Astrocyte (in vitro differentiated cells and primary cell): Measurements from ENCODE around the gene RENBP. TPM values are rescaled to one million over a fixed set of nuclear protein-coding genes. Genes with fewer than 3 reads are reported as not detected.

Experiments
- DNase-seq: peaks from one replicate; pipeline ENCODE4 v3.0.0-alpha.2; 2010; ENCODE audit warnings: low read depth
- FAIRE-seq: peaks from 2 replicates; lab custom pipeline; 2011; peaks lifted over from hg19 to GRCh38; lab: Jason Lieb, UNC
- H2AFZ ChIP-seq: 2 replicates; pipeline ENCODE4 v1.6.0; 2012; ENCODE audit warnings: low read depth, low read length, inconsistent platforms
- H3K27ac ChIP-seq: 2 replicates; pipeline ENCODE4 v1.5.1; 2011; ENCODE audit warnings: low read depth, low read length, inconsistent platforms
- H3K27me3 ChIP-seq: 2 replicates; pipeline ENCODE4 v1.6.0; 2011; ENCODE audit warnings: low read length, inconsistent platforms; ENCODE audit not compliant: insufficient read depth
- H3K36me3 ChIP-seq: 2 replicates; pipeline ENCODE4 v1.5.1; 2011; ENCODE audit warnings: low read length, inconsistent platforms; ENCODE audit not compliant: insufficient read depth
- H3K4me1 ChIP-seq: 2 replicates; pipeline ENCODE4 v1.5.1; 2011; ENCODE audit warnings: low read length, inconsistent platforms; ENCODE audit not compliant: insufficient read depth
- H3K4me2 ChIP-seq: 2 replicates; pipeline ENCODE4 v1.6.0; 2012; ENCODE audit warnings: low read length, inconsistent platforms
- H3K4me3 ChIP-seq: 2 replicates; pipeline ENCODE4 v1.5.1; 2011; ENCODE audit warnings: low read depth, mild to moderate bottlenecking, low read length, inconsistent platforms; ENCODE audit not compliant: insufficient read depth
- H3K79me2 ChIP-seq: 2 replicates; pipeline ENCODE4 v1.6.0; 2012; ENCODE audit warnings: mild to moderate bottlenecking, low read length, inconsistent platforms; ENCODE audit not compliant: insufficient read depth
- H3K9ac ChIP-seq: 2 replicates; pipeline ENCODE4 v1.6.0; 2012; ENCODE audit warnings: mild to moderate bottlenecking, low read length, inconsistent platforms
- H3K9me3 ChIP-seq: 2 replicates; pipeline ENCODE4 v1.5.1; 2012; ENCODE audit warnings: low read depth, mild to moderate bottlenecking, low read length, inconsistent platforms; ENCODE audit not compliant: insufficient read depth
- H4K20me1 ChIP-seq: 2 replicates; pipeline ENCODE4 v1.6.0; 2012; ENCODE audit warnings: low read length, inconsistent platforms; ENCODE audit not compliant: insufficient read depth
- H3K27ac Mint-ChIP-seq: one replicate; pipeline ENCODE4 v1.8.0; 2021; ENCODE audit warnings: mild to moderate bottlenecking, mixed read lengths; ENCODE audit not compliant: unreplicated experiment
- H3K27me3 Mint-ChIP-seq: one replicate; pipeline ENCODE4 v1.8.0; 2021; ENCODE audit warnings: low read depth, mixed read lengths; ENCODE audit not compliant: unreplicated experiment
- H3K36me3 Mint-ChIP-seq: one replicate; pipeline ENCODE4 v1.8.0; 2021; ENCODE audit warnings: low read depth, mixed read lengths; ENCODE audit not compliant: unreplicated experiment
- H3K4me1 Mint-ChIP-seq: one replicate; pipeline ENCODE4 v1.8.0; 2021; ENCODE audit warnings: low read depth, mixed read lengths; ENCODE audit not compliant: unreplicated experiment
- H3K4me3 Mint-ChIP-seq: one replicate; pipeline ENCODE4 v1.8.0; 2021; ENCODE audit warnings: mild to moderate bottlenecking, moderate library complexity, mixed read lengths; ENCODE audit not compliant: unreplicated experiment
- H3K9me3 Mint-ChIP-seq: one replicate; pipeline ENCODE4 v1.8.0; 2021; ENCODE audit warnings: mild to moderate bottlenecking, mixed read lengths; ENCODE audit not compliant: unreplicated experiment
- EZH2 ChIP-seq: IDR thresholded peaks from 2 replicates; pipeline ENCODE4 v1.6.1; 2012; ENCODE audit warnings: mild to moderate bottlenecking, low read length, inconsistent platforms; ENCODE audit not compliant: insufficient read depth
- total RNA-seq: library from RNA; stranded (reverse); gene quantifications from 2 replicates; pipeline ENCODE4 v1.2.1, GENCODE V29; 2021
- TF ChIP-seq, protein P1 (sequence below): IDR thresholded peaks from 2 replicates; pipeline ENCODE4 v1.5.1; 2011; ENCODE audit warnings: low read depth, mild to moderate bottlenecking, inconsistent platforms, low read length, moderate library complexity; ENCODE audit not compliant: insufficient read depth

Gene RENBP
- total RNA-seq, 1 donor from 2014 or later, result 2.2 TPM

DNA sequence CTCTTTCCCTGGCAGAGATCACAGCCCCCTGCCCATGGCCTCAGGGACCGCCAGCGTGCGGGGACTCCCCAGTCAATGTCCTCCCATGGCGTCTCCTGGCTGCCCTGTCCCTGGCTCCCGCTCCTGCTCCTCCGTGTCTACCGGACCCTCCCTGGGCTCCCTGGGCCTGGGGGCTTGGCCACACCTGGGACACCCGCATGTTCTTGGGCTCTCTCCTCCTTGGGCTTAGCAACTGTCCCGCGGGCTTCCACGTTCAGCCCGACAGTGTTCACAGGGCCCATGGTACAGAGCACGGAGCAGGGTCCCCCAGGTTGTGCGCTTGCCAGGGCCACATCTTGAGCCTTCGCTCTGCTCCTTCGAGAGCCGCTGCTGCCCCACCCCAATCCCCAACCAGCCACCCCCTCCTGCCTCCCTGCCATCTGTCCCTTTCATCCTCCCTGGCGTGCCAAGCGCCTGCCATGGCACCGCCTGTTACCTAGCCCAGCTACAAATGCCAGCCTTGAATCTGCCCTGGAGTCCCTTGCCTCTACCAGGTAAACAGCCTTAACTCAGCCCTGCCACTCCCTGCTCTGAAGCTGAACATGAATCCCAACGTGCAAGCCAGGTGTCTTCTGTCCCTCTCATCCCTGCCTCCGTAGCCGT, 36.1 kb downstream of the RENBP start:
- Mint-ChIP-seq H3K36me3 (no peaks in the 10 kb centered on the region), H3K27ac (no peak overlapping the region), H3K27me3 (no peaks in the 10 kb centered on the region)

GRCh38 chrX:153907456-153907855, 37.0 kb downstream of the RENBP start:
- no peak overlapping the region for H2AFZ ChIP-seq
- H3K27me3 Mint-ChIP-seq, result no peaks in the 10 kb centered on the region
- no peak overlapping the region for H3K9ac ChIP-seq
- no peaks in the 10 kb centered on the region for H3K36me3 ChIP-seq
- H3K4me1 ChIP-seq, result no peaks in the 10 kb centered on the region
- H4K20me1 ChIP-seq, result no peaks in the 10 kb centered on the region
- H3K9me3 Mint-ChIP-seq, result no peaks in the 10 kb centered on the region
- no peak for DNase-seq
- no peaks in the 10 kb centered on the region for H3K36me3 Mint-ChIP-seq
- H3K27ac Mint-ChIP-seq, result no peak overlapping the region
- H3K4me1 Mint-ChIP-seq, result peaks cover 2% of the 10 kb centered on the region
- no peak overlapping the region for H3K4me2 ChIP-seq
- no peak for FAIRE-seq
- no peaks in the 10 kb centered on the region for H3K79me2 ChIP-seq
- no peak overlapping the region for H3K4me3 Mint-ChIP-seq
- no peaks in the 10 kb centered on the region for H3K9me3 ChIP-seq
- H3K27me3 ChIP-seq, result no peaks in the 10 kb centered on the region
- no peak overlapping the region for H3K4me3 ChIP-seq
- TF ChIP-seq, protein P1, sequence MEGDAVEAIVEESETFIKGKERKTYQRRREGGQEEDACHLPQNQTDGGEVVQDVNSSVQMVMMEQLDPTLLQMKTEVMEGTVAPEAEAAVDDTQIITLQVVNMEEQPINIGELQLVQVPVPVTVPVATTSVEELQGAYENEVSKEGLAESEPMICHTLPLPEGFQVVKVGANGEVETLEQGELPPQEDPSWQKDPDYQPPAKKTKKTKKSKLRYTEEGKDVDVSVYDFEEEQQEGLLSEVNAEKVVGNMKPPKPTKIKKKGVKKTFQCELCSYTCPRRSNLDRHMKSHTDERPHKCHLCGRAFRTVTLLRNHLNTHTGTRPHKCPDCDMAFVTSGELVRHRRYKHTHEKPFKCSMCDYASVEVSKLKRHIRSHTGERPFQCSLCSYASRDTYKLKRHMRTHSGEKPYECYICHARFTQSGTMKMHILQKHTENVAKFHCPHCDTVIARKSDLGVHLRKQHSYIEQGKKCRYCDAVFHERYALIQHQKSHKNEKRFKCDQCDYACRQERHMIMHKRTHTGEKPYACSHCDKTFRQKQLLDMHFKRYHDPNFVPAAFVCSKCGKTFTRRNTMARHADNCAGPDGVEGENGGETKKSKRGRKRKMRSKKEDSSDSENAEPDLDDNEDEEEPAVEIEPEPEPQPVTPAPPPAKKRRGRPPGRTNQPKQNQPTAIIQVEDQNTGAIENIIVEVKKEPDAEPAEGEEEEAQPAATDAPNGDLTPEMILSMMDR, result no peak
- no peak for TF ChIP-seq EZH2
- H3K27ac ChIP-seq, result no peak overlapping the region

More for the DNA sequence above, 36.1 kb downstream of the RENBP start:
- no peaks in the 10 kb centered on the region for H3K4me1 ChIP-seq
- FAIRE-seq, result no peak
- no peak for TF ChIP-seq EZH2
- TF ChIP-seq, protein P1, result no peak
- H2AFZ ChIP-seq, result no peak overlapping the region
- no peak overlapping the region for H3K4me2 ChIP-seq
- no peaks in the 10 kb centered on the region for H4K20me1 ChIP-seq
- H3K4me1 Mint-ChIP-seq, result peaks cover 2% of the 10 kb centered on the region
- no peaks in the 10 kb centered on the region for H3K79me2 ChIP-seq
- H3K9me3 Mint-ChIP-seq, result no peaks in the 10 kb centered on the region
- H3K9ac ChIP-seq, result no peak overlapping the region
- DNase-seq, result no peak
- H3K27ac ChIP-seq, result no peak overlapping the region
- no peaks in the 10 kb centered on the region for H3K36me3 ChIP-seq
- H3K9me3 ChIP-seq, result no peaks in the 10 kb centered on the region
- no peak overlapping the region for H3K4me3 Mint-ChIP-seq
- no peak overlapping the region for H3K4me3 ChIP-seq
- H3K27me3 ChIP-seq, result no peaks in the 10 kb centered on the region
